Heart right ventricle (tissue), 16 donors: Measurements from ENCODE around the gene SELENBP1. TPM values are rescaled to one million over a fixed set of nuclear protein-coding genes. Genes with fewer than 3 reads are reported as not detected.

ENCODE experiments used
- ATAC-seq, 8 donors: fragments of 200-7000 bp; cut with Tn5 transposase; one replicate each; pipeline ENCODE4 v1.9.1; 2020; ENCODE audit warnings: mild to moderate bottlenecking in 8 of 8, moderate library complexity in 8 of 8, moderate number of reproducible peaks in 1 of 8
- DNase-seq, 2 donors: peaks; one replicate each; pipeline ENCODE4 v3.0.0-alpha.2; 2020
- H3K27ac ChIP-seq, 10 donors: fragments of 200-600 bp; sonication (generic) in 2 of 10; one replicate each; pipeline versions ENCODE4 v1.5.0 to v1.8.0; 2020 to 2022; ENCODE audit warnings: mild to moderate bottlenecking in 3 of 10
- H3K27me3 ChIP-seq, 7 donors: fragments of 200-600 bp; one replicate each; pipeline ENCODE4 v1.8.0; 2021 to 2022; ENCODE audit warnings: mild to moderate bottlenecking in 2 of 7
- H3K36me3 ChIP-seq, 9 donors: fragments of 200-600 bp; sonication (generic) in 1 of 9; one replicate each; pipeline versions ENCODE4 v1.5.0 to v1.8.0; 2020 to 2022; ENCODE audit warnings: mild to moderate bottlenecking in 2 of 9
- H3K4me1 ChIP-seq, 9 donors: fragments of 200-600 bp; sonication (generic) in 1 of 9; one replicate each; pipeline versions ENCODE4 v1.5.0 to v1.8.0; 2020 to 2022; ENCODE audit warnings: mild to moderate bottlenecking in 4 of 9
- H3K4me3 ChIP-seq, 10 donors: fragments of 200-600 bp; sonication (generic) in 2 of 10; one replicate each; pipeline versions ENCODE4 v1.5.0 to v1.8.0; 2020 to 2022; ENCODE audit warnings: mild to moderate bottlenecking in 7 of 10, moderate library complexity in 2 of 10
- H3K9me3 ChIP-seq, 11 donors: fragments of 200-600 bp in 10 of 11; sonication (generic) in 2 of 11; one replicate each; pipeline versions ENCODE4 v1.5.0 to v1.8.0; 2013 to 2022; ENCODE audit warnings: mild to moderate bottlenecking in 2 of 11, control low read depth in 1 of 11, moderate library complexity in 1 of 11
- WGBS, 2 donors: extraction: QIAGEN DNeasy Blood & Tissue Kit; methylation state at CpG; one replicate each; pipeline ENCODE4 v1.1.7; 2013; ENCODE audit warnings: inconsistent platforms in 1 of 2; 5-methylcytosine and 5-hydroxymethylcytosine counted together
- intact Hi-C, 10 donors: fragments of 100-400 bp; cut with DNase I; formaldehyde crosslinking; loops; one replicate each; pipeline versions ENCODE4 v1.11.1 to v1.14.2; 2022
- polyA plus RNA-seq, 2 donors: library from polyadenylated mRNA; stranded (reverse); fragments of 200-250 nt; gene quantifications; one replicate each; pipeline ENCODE4 v1.2.3, GENCODE V29; 2013
- total RNA-seq, 10 donors: library from RNA; stranded (reverse); fragmentation: NEBNext Ultra II Directional in 3 of 10; extraction: Animal tissue kit (Norgen Biotek cat#: 25700) in 3 of 10; gene quantifications; one replicate each; pipeline versions ENCODE4 v1.2.1 to v1.2.4, GENCODE V29; 2021 to 2023
- TF ChIP-seq, protein P1 (sequence below), 9 donors: fragments of 200-600 bp; sonication (generic) in 2 of 9; IDR thresholded peaks; one replicate each; pipeline versions ENCODE4 v1.5.0 to v1.8.0; 2021 to 2022; ENCODE audit warnings: antibody characterized with exemption in 9 of 9, mild to moderate bottlenecking in 5 of 9, moderate library complexity in 1 of 9
- donor health status: Arrhythmogenic right ventricular cardiomyopathy.
- donor health status: ischemic (EF 13 %, LVEDD 7.1; RV severe dilation, severe dysfunction).
- donor health status: healthy with polysubstance abuse.
- donor health status: DM: no; HTN: yes; CAD: no.
- donor health status: DM: no; HTN: no; CAD: no.
- donor health status: ischemic (EF 25% LVEDD 6.9; RV normal size, moderate dysfunction).
- donor health status: ischemic (EF 25% LVEDD 5.7; RV mildly dilated, moderate dysfunction).
- donor health status: healthy.
- donor health status: DM: yes; HTN: yes; CAD: no.
- donor health status: Ischemic cardiomyopathy.
- donor health status: ischemic (EF 35%, LVEDD 5.7; RV mildly dilated, moderate dysfunction).
- donor health status: nonischemic (EF 11% LVEDD 7.7; RV severe dilation, severe dysfunction).
- donor health status: DM: yes; HTN: yes; CAD: no.
- donor health status: PGD.
- donor health status: ischemic (EF 29% LVEDD 5.4; RV normal size, mild dysfunction).
- donor health status: nonischemic (EF 23%, LVEDD 6.1; RV moderate dilation, normal function).

SELENBP1 gene
- total and polyA plus RNA-seq, 12 donors, result 20.7 to 112 (median 56.2) TPM

DNA sequence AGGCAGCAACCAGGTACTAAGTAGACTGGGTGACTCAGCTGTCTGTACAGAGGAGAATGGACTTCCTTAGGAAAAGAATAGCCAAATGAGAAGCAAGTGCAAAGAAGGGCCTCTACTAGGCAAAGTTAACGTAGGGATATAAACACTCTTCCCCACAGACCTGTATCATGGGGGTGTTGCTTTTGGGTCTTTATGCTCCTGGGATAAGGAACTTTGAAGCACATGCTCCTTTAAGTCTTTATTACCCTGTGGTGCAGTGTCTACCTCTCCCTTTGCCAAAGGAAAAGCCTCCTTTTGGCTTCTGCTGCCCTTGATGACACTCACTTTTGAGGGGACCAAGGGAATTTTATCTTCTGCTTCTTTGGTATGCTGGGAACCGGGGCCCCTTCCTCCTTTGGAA, 30.5 kb downstream of the SELENBP1 start:
- Histone ChIP-seq H3K4me3 (no peak overlapping the region), H3K27me3 (no peaks in the 10 kb centered on the region), H3K27ac (no peak overlapping the region), H3K36me3 (peaks cover 0 to 48% (median 16%) of the 10 kb centered on the region in 9 donors), H3K9me3 (no peaks in the 10 kb centered on the region), H3K4me1 (peaks cover 0 to 32% (median 11%) of the 10 kb centered on the region in 9 donors)
- 88 to 91% methylated on average over 2 of the region's 2 CpGs for WGBS, 2 donors
- ATAC-seq (no peak), DNase-seq (no peak)
- intact Hi-C loops, result loop anchor here in 8 of 10 donors (5.0 to 10.0 kb wide), 7 partner anchors 35 to 147 kb away; partner anchors contain the start of genes PIP5K1A (in 6 of the 8), VPS72 (in 5 of the 8), PSMB4 (in 3 of the 8) and ZNF687 (in 1 of the 8)
- TF ChIP-seq, protein P1, sequence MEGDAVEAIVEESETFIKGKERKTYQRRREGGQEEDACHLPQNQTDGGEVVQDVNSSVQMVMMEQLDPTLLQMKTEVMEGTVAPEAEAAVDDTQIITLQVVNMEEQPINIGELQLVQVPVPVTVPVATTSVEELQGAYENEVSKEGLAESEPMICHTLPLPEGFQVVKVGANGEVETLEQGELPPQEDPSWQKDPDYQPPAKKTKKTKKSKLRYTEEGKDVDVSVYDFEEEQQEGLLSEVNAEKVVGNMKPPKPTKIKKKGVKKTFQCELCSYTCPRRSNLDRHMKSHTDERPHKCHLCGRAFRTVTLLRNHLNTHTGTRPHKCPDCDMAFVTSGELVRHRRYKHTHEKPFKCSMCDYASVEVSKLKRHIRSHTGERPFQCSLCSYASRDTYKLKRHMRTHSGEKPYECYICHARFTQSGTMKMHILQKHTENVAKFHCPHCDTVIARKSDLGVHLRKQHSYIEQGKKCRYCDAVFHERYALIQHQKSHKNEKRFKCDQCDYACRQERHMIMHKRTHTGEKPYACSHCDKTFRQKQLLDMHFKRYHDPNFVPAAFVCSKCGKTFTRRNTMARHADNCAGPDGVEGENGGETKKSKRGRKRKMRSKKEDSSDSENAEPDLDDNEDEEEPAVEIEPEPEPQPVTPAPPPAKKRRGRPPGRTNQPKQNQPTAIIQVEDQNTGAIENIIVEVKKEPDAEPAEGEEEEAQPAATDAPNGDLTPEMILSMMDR (IDR thresholded peaks at IDR 0.05), result no peak

DNA sequence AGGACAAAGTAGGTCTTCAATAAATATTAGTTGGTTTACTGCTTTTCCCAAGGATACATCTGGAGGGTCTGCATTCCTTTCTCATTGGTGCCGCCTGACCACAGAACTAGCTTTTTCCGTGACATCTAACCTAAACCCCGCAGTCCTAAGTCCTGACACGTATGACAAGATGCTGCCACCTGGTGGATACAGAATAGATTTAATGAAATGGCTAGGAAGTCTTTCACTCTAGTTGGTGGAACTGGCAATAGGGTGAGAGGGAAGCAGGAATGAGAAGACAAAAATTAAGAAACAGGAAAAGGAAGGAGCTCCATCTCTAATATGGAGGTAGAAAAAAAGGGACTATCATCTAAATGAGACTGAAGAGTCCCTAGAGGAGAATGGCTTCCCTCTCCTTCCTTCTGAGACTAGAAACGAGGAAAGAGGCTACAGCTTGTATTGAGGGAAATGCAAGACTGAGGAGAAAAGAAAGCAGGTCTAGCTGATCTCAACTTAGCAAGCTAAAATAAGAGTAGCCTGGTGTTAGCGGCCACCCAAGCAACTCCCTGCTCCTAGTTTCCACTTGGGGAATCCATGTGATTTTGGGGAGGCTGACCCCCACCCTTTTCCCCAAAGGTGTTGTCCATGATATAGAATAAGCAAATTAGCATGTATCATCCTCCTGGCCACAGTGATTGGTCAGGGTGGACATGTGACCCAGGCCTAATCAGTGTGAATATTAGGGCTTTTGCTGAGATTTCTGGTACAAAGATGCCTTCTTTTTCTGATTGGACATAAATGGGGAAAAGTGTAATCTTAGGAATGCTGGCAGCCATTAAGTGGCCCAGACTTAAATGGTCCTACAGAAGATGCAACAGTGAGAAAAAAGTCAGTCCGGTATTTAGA, 31.4 kb downstream of the SELENBP1 start:
- 31 to 35% methylated on average over 7 of the region's 7 CpGs for WGBS, 2 donors
- intact Hi-C loops, result loop anchor here (1.0 to 10.0 kb wide), 11 partner anchors 14 to 146 kb away; partner anchors contain the start of genes PIP5K1A (in 6 of the 10), VPS72 (in 5 of the 10), PSMB4 (in 3 of the 10) and PI4KB (in 1 of the 10)

DNA sequence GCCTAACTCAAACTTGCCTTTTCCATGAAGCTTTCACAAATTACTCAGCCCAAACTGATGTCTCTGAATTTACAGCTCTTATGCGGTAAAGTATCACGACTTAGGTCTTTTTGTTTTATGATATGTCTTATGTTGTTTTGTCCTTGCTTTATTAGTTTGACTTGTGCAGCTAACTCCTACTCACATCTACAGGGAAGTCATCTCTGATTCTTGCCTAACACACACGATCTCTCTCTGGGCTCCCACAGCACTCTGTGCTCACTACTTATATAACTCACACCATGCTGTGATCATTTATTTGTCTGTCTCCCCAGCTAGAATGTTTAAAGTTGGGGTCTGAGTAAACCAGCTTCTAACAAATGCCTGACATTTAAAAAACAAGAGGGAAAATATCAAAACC, 35.9 kb downstream of the SELENBP1 start:
- ATAC-seq, result no peak
- Histone ChIP-seq H3K27me3 (no peaks in the 10 kb centered on the region), H3K4me1 (peaks cover 0 to 11% (median 3%) of the 10 kb centered on the region in 9 donors), H3K27ac (no peak overlapping the region), H3K4me3 (no peak overlapping the region), H3K9me3 (no peaks in the 10 kb centered on the region), H3K36me3 (peaks cover 0 to 4% (median 0%) of the 10 kb centered on the region in 9 donors)
- TF ChIP-seq, protein P1 (IDR thresholded peaks at IDR 0.05), result no peak
- DNase-seq, result no peak
- 94 to 95% methylated on average over 3 of the region's 3 CpGs for WGBS, 2 donors
- intact Hi-C loops, result no loop called here

More for the DNA sequence above, 31.4 kb downstream of the SELENBP1 start:
- TF ChIP-seq, protein P1 (IDR thresholded peaks at IDR 0.05), result peak; percentile 47 to 80 (median 75)
- peak; percentile 79 to 93 (median 88) for ATAC-seq
- Histone ChIP-seq H3K27ac (peak overlapping the region in 2 of 10 donors; percentile 9 to 29), H3K9me3 (no peaks in the 10 kb centered on the region), H3K4me1 (peaks cover 0 to 26% (median 7%) of the 10 kb centered on the region in 9 donors), H3K27me3 (no peaks in the 10 kb centered on the region), H3K4me3 (no peak overlapping the region), H3K36me3 (peaks cover 0 to 48% (median 16%) of the 10 kb centered on the region in 9 donors)
- DNase-seq, result peak in 1 of 2 donors; percentile 64

DNA sequence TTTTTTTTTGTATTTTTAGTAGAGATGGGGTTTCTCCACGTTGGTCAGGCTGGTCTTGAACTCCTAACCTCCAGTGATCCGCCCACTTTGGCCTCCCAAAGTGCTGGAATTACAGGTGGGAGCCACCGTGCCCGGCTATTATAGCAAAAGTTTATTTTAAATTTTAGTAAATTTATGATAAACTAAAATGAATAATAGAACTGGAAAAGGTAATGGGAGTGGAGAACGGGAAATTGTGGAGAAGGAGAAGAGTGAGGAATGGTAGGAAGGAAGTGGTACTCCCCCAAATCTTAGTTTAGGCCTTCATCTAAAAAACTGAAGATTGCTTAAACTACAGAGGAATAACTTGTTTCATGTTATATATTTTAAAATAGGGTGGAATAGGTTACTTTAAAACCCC, 37.7 kb downstream of the SELENBP1 start:
- Histone ChIP-seq H3K4me1 (no peaks in the 10 kb centered on the region), H3K36me3 (no peaks in the 10 kb centered on the region), H3K4me3 (no peak overlapping the region), H3K9me3 (no peaks in the 10 kb centered on the region), H3K27me3 (no peaks in the 10 kb centered on the region), H3K27ac (no peak overlapping the region)
- TF ChIP-seq, protein P1 (IDR thresholded peaks at IDR 0.05), result no peak
- ATAC-seq, result no peak
- 87% methylated on average over 5 of the region's 5 CpGs for WGBS, 2 donors
- intact Hi-C loops, result no loop called here
- no peak for DNase-seq
